T1000 (cell line): ENCODE results near the gene CREB3L2.
A peak's percentile ranks its signal among the peaks of the same experiment; 100 is the strongest.
"Not testable (repeated sequence)": the region's sequence is repeated elsewhere in the genome, so short reads cannot be mapped to it uniquely, and the experiment has no call there.

Source experiments
- DNase-seq: peaks from one replicate; lab custom pipeline; 2025; ENCODE audit warnings: mixed read lengths; lab: John Stamatoyannopoulos, UW

Gene CREB3L2, protein sequence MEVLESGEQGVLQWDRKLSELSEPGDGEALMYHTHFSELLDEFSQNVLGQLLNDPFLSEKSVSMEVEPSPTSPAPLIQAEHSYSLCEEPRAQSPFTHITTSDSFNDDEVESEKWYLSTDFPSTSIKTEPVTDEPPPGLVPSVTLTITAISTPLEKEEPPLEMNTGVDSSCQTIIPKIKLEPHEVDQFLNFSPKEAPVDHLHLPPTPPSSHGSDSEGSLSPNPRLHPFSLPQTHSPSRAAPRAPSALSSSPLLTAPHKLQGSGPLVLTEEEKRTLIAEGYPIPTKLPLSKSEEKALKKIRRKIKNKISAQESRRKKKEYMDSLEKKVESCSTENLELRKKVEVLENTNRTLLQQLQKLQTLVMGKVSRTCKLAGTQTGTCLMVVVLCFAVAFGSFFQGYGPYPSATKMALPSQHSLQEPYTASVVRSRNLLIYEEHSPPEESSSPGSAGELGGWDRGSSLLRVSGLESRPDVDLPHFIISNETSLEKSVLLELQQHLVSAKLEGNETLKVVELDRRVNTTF

DNA sequence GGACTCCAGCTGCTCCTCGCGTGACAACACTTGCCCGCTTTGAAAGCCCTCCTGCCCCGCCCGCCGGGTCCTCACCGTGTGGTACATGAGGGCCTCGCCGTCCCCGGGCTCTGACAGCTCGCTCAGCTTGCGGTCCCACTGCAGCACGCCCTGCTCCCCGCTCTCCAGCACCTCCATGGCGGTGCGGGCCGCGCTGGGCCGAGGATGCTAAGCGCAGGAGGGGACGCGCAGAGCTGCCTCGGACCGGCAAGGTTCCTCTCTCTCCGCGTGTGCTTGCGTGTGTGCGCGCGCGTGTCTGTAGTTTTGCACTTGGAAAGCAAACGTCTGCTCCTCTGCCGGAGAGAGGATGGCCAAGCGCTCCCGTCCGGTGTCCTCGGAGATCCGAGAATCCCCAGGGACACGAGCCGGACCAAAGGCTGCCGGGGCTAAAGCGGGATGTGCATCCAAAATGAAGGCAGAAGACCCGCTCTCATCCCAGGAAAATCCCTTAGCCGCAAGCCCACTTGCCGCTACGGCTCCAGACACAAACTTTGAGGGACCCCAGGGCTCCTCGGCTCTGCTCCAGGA lies at the start of gene CREB3L2:
Gene CREB3L2, minus strand, starts transcription at position 558 of the 567 bp plus-strand sequence. Its CDS starts 381 bp downstream, at position 177.
- peak; percentile 65 for DNase-seq

DNA sequence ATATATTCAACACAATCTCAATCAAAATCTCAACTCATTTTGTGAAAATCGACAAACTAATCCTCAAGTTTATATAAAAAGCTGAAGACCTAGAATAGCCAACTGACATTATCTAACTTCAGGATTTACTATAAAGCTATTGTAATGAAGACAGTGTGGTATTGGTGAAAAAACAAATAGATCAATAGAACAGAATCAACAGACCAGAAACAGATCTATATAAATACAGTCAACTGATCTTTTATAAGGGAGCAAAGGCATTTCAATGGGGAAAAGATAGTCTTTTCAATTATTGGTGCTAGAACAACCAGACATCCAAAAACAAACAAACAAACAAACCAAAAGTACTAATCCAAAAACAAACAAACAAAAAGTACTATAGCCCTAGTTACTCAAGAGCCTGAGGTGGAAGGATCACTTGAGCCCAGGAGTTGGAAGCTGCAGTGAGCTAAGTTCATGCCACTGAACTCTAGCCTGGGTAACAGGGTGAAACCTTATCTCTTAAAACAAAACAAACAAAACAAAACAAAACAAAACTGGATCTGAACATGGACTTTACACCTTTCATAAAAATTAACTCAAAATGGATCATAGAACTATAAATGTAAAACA lies 47.7 kb upstream of the CREB3L2 start:
- DNase-seq, result no peak

DNA sequence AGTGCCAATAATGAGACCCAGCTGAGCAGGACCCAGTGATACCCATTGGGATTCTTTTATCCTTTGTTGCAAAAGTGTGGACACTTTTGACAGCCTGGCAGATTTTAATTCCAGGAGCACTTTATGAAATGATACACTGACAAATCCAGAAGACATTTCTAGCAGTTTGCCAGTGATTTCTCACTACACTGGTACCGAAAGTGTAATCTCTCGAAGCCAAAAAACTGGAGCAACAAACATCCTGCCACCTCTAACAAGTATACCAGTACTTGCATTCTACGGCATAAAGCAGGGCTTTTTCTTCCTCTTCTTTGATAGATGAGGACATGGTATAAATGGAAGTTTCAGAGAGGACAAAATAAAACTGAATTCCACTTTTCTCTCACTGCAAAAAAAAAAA lies 46.0 kb upstream of the CREB3L2 start:
- no peak for DNase-seq

DNA sequence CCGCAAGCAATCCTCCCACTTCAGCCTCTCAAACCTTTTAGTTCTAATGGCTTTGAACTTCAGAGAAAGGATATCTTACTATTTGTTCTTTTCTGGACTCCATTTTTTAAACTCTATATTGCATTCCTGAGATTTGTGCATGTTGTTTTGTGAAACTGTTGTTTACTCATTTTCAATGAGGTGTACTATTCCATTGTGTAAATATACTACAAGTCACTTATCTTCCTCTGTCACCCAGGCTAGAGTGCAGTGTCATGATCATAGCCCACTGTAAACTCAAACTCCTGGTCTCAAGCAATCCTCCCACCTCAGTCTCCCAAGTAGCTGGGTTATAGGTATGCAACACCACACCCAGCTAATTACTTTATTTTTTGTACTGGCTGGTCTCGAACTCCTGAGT lies 43.0 kb upstream of the CREB3L2 start:
- no peak for DNase-seq

DNA sequence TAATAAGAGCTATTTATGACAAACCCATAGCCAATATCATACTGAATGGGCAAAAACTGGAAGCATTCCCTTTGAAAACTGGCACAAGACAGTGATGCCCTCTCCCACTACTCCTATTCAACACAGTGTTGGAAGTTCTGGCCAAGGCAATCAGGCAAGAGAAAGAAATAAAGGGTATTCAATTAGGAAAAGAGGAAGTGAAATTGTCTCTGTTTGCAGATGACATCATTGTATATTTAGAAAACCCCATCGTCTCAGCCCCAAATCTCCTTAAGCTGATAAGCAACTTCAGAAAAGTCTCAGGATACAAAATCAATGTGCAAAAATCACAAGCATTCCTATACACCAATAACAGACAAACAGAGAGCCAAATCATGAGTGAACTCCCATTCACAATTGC lies 38.2 kb upstream of the CREB3L2 start:
- DNase-seq, result not testable (repeated sequence)

DNA sequence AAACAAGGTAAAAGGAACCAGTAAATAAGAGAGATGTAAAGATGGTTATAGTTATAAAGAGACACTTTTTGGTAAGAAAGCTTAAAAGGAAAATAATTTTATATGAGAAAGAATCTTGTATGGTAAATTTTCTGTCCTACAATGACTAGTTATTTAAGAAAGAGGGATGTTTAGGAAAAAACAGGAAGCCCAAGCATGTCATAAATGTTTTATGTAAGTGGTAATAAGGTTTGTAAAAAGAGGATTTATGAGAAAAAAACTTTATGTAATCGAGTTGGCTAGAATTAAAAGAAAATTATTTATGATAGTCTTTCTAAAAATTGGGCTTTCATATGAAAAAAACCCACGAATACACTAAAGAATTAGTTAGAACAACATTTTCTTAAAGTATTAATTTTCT lies 34.2 kb upstream of the CREB3L2 start:
- no peak for DNase-seq

DNA sequence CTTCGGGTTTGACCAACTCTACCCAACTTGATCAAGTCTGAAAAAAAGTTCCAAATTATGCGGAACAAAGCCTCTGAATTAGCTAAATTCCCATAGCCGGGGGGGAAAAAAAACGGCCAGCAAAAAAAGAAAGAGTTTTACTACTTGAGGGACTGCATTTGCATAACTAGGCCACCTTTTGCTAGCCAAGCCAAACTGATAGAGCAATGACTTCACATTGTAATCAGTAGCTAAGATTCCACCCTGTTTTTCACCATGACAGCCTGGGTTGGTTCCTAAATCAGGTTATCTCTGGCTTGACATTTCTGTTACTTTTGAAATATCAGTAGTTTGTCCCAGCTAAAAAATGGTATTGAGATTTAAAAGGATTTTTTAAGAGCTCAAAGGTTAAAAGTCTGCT lies 31.4 kb upstream of the CREB3L2 start:
- DNase-seq, result no peak

DNA sequence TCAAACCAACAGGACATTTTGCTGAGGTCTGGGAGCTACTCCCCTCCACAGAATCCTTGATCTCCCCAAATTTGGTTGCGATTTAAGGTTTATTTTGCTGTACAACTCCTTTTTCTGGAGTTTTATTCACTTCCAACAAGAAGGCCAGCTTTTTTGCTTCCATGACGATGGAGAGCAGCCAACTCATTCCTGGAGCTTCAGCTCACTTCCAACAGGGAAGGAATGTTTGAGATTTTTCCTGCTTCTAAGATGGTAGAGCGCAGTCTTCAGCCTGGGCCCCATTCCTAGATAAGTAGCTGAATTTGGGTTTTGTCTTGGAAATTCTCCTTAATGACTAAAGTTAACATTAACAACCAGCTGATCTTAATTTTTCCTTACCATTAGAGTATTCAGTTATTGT lies 30.9 kb upstream of the CREB3L2 start:
- DNase-seq, result no peak

DNA sequence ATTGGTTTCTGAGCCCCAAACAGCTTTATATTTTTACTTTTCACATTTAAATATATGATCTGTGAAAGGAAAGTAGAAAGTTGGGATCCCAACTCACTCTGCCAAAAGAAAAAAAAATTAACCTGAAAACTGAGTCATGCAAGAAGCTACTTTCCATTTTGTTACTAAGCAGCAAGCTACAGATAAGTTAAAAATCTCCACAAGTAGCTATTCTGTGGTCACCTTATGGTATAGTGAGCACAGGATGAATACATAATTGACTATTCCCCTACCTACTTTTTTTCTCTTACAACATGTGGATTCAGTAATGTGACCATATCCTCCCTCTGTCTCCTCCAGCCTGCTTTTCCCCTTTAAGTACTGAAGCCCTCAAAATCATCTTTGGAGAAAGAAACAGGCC lies 30.3 kb upstream of the CREB3L2 start:
- no peak for DNase-seq

DNA sequence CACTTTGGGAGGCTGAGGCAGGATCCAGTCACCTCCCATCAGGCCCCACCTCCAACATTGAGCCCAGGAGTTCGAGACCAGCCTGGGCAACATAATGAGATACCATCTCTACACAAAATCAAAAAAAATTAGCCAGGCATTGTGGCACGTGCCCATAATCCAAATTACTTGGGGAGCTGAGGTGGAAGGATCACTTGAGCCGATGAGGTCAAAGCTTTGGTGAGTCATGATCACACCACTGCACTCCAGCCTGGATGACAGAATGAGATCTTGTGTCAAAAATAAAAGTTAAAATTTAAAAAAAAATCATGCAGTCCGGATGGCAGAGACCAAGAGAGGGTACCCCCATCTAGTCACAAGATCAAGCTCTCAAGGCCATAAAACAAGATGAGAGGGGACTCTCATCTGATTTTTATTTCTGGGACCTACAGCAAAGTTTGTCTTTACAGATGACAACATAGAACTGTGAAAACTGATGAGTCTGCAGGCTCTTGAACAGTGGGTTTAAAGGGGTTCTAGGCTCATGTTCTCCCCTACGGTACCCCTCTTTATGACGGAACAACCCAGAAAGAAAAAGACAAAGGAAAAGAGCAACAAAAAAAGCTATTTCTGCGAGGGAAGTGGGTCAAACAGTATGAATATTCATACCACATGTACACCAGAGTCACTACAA lies 28.9 kb upstream of the CREB3L2 start:
- DNase-seq, result no peak

DNA sequence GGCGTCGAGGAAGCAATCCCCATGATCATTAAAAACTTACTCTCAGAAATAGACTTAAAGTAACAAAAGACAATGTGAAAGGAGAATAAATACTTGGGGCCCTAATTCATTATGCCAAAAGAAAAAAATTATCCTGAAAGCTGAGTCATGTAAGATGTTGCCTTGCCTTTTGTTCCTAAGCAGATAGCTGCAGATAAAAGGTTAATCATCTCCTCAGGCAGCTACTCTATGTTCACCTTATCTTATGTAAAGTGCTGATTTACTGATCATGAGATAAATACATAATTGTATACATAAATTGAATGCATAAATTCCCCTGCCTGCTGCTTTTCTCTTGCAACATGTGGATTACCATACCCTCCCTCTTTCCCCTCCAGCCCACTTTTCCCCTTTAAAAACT lies 28.1 kb upstream of the CREB3L2 start:
- DNase-seq, result no peak

DNA sequence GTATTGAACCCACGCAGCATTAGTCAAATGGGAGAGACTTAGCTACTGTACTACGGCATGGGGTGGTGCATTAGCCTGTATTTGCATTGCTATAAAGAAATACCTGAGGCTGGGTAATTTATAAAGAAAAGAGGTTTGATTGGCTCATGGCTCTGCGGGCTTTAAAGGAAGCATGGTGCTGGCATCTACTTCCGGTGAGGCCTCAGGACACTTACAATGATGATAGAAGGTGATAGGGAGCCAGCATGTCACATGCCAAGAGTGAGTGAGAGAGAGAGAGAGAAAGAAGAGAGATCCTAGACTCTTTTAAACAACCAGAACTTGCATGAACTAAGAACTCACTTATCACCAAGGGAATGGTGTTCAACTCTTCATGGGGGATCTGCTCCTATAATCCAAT lies 27.2 kb upstream of the CREB3L2 start:
- DNase-seq, result no peak

DNA sequence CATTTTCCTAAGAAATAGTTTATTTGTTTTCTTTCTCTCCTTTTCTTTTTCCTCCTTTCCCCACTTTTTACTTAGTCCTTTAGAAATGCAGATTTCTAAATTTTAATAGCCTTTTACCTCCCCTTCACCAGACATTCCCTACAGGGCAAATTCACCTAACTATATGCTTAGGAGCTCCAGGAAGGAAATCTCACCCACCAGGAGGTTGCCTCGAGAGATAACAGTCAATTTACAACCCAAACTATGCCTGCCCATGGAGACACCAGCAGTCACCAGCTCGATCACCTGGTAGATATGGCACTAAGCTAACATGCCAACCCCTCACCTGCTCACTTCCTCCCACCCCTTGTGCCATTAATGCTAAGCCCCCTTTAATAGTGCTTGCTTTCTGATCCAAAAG lies 25.2 kb upstream of the CREB3L2 start:
- DNase-seq, result no peak

DNA sequence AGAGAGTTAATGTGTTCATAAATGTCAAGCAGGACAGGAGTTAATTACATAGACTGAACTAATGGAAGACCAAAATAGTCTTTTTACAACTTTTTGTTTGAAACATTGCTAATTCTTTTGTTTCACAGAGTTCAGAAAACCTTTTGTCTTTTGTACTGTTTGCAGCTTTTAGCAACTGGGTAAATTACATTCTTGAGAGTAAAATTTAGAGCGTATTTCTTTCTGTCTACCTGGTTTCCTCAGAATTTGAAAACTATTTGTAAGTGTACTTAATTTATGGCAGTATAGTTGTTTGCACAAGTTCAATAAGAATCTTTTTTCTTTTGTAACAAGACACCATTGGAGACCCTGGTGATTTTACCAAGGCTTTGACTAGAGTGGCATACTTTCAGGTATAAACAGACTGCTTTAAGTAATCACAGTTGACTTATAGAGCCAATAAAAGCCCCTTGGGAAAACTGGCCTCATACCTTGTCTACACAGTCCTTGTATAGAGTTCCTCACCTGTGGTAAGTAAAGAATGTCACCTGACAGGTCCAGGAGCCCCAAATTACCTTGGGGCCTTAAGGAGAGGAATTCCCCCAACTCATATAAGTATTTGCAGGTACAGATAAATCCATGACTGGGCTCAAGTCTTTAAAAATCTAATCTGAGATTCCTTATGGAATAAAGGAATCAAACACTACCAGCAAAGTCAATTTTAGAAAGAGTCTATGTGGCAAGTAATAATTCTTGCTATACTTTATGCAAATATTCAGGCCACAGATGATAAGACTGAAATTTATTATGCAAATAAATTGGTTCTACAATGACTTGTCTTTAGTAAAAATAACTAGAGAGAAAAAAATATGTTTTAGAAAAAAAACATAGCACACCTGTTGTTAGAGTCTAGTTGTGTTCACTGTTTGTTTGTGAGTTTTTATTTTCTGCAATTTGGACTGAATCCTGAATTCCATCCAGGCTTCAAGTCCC lies 23.6 kb upstream of the CREB3L2 start:
- no peak for DNase-seq

DNA sequence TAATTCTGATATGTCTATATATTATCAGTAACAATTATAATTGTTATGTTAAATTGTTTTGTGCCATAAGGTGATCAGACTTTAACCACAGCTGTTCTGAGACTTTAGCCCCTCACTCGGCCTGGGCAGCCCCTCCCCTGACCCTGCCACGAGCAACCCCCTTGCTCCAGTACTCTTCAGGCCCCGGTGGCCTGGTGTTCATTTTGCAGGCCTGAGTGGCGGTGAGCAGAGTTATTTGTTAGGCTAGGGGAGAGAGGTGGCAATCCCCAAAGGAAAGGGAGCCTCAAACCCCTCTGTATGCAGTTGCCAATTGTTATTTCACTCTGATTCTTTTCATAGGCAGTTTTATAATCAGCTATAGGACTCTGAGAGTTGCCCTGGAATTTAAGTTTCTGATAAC lies 22.9 kb upstream of the CREB3L2 start:
- no peak for DNase-seq

DNA sequence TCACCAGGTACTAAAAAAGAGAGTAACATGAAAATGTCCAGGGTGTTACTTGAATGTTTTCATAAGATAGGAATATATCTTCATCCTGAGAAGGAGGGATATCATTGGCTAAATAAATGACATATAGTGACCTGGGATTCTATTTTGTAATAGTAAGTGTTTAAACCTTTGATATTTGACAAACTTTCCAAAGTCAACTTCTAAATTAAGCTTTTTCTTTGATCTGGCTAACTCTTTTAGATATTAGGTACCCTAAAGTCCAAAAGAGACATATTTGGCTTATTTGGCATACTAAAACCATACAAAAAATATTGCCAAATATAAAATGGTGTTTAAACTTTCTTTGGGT lies 22.4 kb upstream of the CREB3L2 start:
- no peak for DNase-seq

DNA sequence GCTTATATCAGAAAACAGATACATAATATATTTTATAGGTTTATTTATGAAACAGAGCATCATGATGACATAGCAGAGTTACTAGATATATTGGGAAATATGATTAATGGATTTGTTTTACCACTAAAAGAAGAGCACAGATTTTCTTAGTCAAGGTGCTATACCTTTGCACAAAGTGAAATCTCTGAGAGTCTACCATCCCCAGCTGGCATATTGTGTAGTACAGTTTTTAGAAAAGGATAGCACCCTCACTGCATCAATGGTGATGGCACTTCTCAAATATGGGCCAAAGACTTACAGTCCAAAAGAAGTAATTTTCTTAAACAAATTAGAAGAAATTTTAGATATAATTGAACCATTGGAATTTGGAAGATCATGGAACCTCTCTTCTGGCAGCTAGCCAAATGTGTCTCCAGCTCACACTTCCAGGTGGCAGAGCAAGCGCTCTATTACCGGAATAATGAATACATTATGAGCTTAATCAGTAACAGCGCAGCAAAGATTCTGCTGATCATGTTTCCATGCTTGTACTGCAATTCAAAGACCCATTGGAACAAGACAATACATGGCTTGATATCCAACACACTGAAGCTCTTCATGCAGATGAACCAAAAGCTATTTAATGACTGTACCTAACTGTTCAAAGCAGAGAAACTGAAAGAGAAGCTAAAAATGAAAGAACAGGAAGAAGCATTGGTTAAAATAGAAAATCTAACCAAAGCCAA lies 21.9 kb upstream of the CREB3L2 start:
- DNase-seq, result no peak

DNA sequence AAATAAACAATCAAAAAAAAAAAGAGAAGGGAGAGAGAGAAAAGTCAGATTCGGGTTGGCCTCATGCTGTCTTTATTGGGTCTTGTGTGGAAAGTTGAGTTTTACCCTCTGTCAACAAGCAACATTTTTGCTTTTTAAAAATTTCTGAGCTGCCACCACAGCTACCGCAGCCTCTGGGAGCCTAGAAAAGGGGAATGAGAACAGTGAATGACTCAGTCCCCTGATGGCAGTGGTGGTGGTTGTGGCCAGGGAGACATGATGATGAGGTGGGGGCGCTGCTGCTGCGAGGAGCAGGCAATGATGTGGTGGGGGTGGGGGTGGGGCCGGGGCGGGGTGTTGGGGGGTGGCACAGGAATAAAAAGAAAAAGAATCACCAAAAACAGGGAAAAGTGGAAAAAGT lies 20.0 kb upstream of the CREB3L2 start:
- DNase-seq, result no peak

DNA sequence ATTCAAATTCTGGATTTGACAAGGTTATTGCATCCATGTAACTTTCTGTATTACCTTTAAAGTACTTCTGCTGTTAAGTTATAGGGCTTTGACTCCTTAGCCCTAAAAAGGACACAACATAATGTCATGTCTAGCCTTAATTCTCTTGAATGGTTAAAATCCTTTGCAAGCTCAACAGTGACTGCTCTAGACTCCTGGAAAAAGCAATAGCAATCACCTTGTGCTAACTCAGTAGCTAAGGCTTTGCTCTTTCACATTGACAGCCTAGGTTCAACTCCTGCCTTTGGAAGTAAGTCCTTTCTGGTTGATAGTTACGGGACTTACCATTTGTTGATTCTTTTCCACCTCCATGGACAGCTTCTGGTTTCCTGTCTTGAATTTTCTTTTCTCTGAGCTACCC lies 16.1 kb upstream of the CREB3L2 start:
- DNase-seq, result no peak

DNA sequence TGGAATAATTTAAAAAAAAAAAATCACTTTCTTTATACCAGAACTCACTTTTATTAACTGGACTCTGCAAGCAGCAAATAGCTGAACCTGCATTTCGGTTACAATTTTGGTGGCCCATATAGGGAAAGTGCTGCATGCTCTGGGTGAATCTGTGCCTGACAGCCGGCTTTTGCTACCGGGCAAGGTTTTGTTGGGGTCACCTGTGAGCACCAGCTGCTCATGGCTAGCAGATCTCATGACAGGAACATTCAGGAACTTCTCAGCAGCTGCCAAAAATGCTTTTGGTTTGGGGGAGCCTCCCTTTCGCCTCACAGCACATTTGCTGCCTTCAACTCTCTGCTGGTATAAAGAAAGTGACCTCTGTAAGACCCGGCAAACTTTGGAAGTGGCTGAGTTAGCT lies 13.2 kb upstream of the CREB3L2 start:
- no peak for DNase-seq

DNA sequence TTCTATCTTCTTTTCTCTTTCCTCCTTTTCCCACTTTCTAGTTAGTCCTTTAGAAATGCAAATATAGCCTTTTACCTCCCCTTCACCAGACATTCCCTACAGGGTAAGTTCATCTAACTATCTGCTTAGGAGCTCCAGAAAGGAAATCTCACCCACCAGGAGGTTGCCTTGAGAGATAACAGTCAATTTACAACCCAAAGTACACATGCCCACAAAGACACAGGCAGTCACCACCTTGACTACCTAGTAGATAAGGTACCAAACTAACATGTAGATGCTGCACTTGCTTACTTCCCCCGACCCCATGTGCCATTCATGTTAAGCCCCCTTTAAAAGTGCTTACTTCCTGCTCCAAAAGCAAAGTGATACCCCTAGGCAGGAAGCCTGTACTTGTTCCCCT lies 12.8 kb upstream of the CREB3L2 start:
- no peak for DNase-seq
